ENCODE measurements around the gene PRKAB2.
A peak's percentile ranks its signal among the peaks of the same experiment; 100 is the strongest.

PRKAB2 gene

GRCh38 chr1:147185432-147185831, 13.2 kb upstream of the PRKAB2 start:
- no peak for DNase-seq (ENCODE audit: extremely low read depth, low read depth)
- no peak overlapping the region for H3K4me3 ChIP-seq (replicated peaks; ENCODE audit: low read depth, low read length)

GRCh38 chr1:147177611-147178380, 5.5 kb upstream of the PRKAB2 start:
- no peak for DNase-seq (ENCODE audit: extremely low read depth, low read depth)
- no peak for TF ChIP-seq CTCF (IDR thresholded peaks at IDR 0.05; ENCODE audit: low read depth, low read length, missing control alignments)
- no peak overlapping the region for H3K4me3 ChIP-seq (replicated peaks; ENCODE audit: low read depth, low read length)

More at GRCh38 chr1:147185432-147185831, 13.2 kb upstream of the PRKAB2 start:
- no peak for TF ChIP-seq CTCF (IDR thresholded peaks at IDR 0.05; ENCODE audit: low read depth, low read length, missing control alignments)

GRCh38 chr1:147171399-147172167, 687 bp downstream of the PRKAB2 start:
- DNase-seq (ENCODE audit: extremely low read depth, low read depth), result no peak
- H3K4me3 ChIP-seq (replicated peaks; ENCODE audit: low read depth, low read length), result peak overlapping the region; percentile 80
- TF ChIP-seq CTCF (IDR thresholded peaks at IDR 0.05; ENCODE audit: low read depth, low read length, missing control alignments), result no peak

- no peak for TF ChIP-seq CTCF (IDR thresholded peaks at IDR 0.05; ENCODE audit: low read depth, low read length, missing control alignments)
- DNase-seq (ENCODE audit: extremely low read depth, low read depth), result no peak
- peak overlapping the region; percentile 80 for H3K4me3 ChIP-seq (replicated peaks; ENCODE audit: low read depth, low read length)
These were observed 2.2 kb downstream of the PRKAB2 start for GRCh38 chr1:147169840-147170674.

GRCh38 chr1:147169171-147169570, 3.1 kb downstream of the PRKAB2 start:
- no peak overlapping the region for H3K4me3 ChIP-seq (replicated peaks; ENCODE audit: low read depth, low read length)
- no peak for TF ChIP-seq CTCF (IDR thresholded peaks at IDR 0.05; ENCODE audit: low read depth, low read length, missing control alignments)
- DNase-seq (ENCODE audit: extremely low read depth, low read depth), result no peak

GRCh38 chr1:147168626-147169058, 3.6 kb downstream of the PRKAB2 start:
- TF ChIP-seq CTCF (IDR thresholded peaks at IDR 0.05; ENCODE audit: low read depth, low read length, missing control alignments), result no peak
- H3K4me3 ChIP-seq (replicated peaks; ENCODE audit: low read depth, low read length), result no peak overlapping the region
- DNase-seq (ENCODE audit: extremely low read depth, low read depth), result no peak

All from HFF-Myc (cell line).